Thyroid gland (tissue), 4 donors: Measurements from ENCODE around the gene STK40. TPM values are rescaled to one million over a fixed set of nuclear protein-coding genes. Genes with fewer than 3 reads are reported as not detected.
A peak's percentile ranks its signal among the peaks of the same experiment; 100 is the strongest.

Experiments used
- DNase-seq, 2 donors: peaks; one replicate each; pipeline ENCODE4 v3.0.0-alpha.2; 2019
- H3K27ac ChIP-seq, 3 donors: fragments of 200-600 bp; sonication (generic); 1 replicate in 2 of 3; 2 replicates in 1 of 3; pipeline ENCODE4 v1.5.1; 2016 to 2019; ENCODE audit warnings: mild to moderate bottlenecking in 1 of 3, moderate library complexity in 1 of 3
- H3K27me3 ChIP-seq: fragments of 200-600 bp; sonication (generic); one replicate; pipeline ENCODE4 v1.5.1; 2019
- H3K36me3 ChIP-seq, 2 donors: fragments of 200-600 bp; sonication (generic); one replicate each; pipeline ENCODE4 v1.5.1; 2016 to 2019
- H3K4me1 ChIP-seq, 2 donors: fragments of 200-600 bp; sonication (generic); one replicate each; pipeline ENCODE4 v1.5.1; 2017 to 2019
- H3K4me3 ChIP-seq, 3 donors: fragments of 200-600 bp; sonication (generic); replicated peaks in 1 of 3; 1 replicate in 2 of 3; 2 replicates in 1 of 3; pipeline ENCODE4 v1.5.1; 2016; ENCODE audit warnings: mild to moderate bottlenecking in 1 of 3
- H3K9me3 ChIP-seq: fragments of 200-600 bp; sonication (generic); one replicate; pipeline ENCODE4 v1.5.1; 2017
- CTCF ChIP-seq, 6 experiments: fragments of 200-600 bp in 3 of 6; fragments of 450-650 bp in 3 of 6; sonication (generic) in 3 of 6; IDR thresholded peaks; one replicate each; pipeline ENCODE4 v1.5.1; 2016 to 2019; ENCODE audit warnings: antibody characterized with exemption in 6 of 6, mild to moderate bottlenecking in 2 of 6, inconsistent platforms in 1 of 6, moderate library complexity in 1 of 6
- POLR2A ChIP-seq, 2 donors: fragments of 450-650 bp; IDR thresholded peaks; one replicate each; pipeline ENCODE4 v1.6.1; 2017; ENCODE audit warnings: antibody characterized with exemption in 2 of 2, mild to moderate bottlenecking in 2 of 2, moderate library complexity in 1 of 2
- WGBS, 2 donors: methylation state at CpG; one replicate each; pipeline ENCODE4 v1.1.5; 2017; 5-methylcytosine and 5-hydroxymethylcytosine counted together
- intact Hi-C: fragments of 100-400 bp; cut with DNase I; formaldehyde crosslinking; loops from one replicate; pipeline ENCODE4 v1.15.1; 2023
- total RNA-seq, 4 donors: library from RNA; depleted of rRNA; stranded (reverse); fragments of >200 nt; gene quantifications; one replicate each; pipeline ENCODE4 v1.2.3, GENCODE V29; 2016

The STK40 gene
- total RNA-seq, 4 donors from 2014 or later, result 37.0 to 61.1 (median 50.9) TPM

- Histone ChIP-seq H3K4me1 (peaks cover 15 to 21% of the 10 kb centered on the region in 2 donors), H3K27me3 (no peaks in the 10 kb centered on the region), H3K36me3 (peaks cover 11 to 16% of the 10 kb centered on the region in 2 donors), H3K4me3 (peak overlapping the region in 1 of 3 donors; percentile 79), H3K9me3 (no peaks in the 10 kb centered on the region), H3K27ac (no peak overlapping the region)
- 90 to 91% methylated on average over 9 of the region's 10 CpGs for WGBS, 2 donors
- no peak for DNase-seq
- intact Hi-C loops, result no loop called here
- TF ChIP-seq POLR2A (IDR thresholded peaks at IDR 0.05) (no peak), CTCF (IDR thresholded peaks at IDR 0.05) (no peak)
Measured at GRCh38 chr1:36307601-36308330, 78.0 kb downstream of the STK40 start.

GRCh38 chr1:36306902-36307456 is 78.7 kb downstream of the STK40 start:
- no peak for TF ChIP-seq CTCF (IDR thresholded peaks at IDR 0.05)
- peak in 1 of 2 donors; percentile 74 for TF ChIP-seq POLR2A (IDR thresholded peaks at IDR 0.05)
- Histone ChIP-seq H3K27me3 (no peaks in the 10 kb centered on the region), H3K27ac (peak overlapping the region; percentile 85 to 93 (median 93)), H3K36me3 (peaks cover 18 to 22% of the 10 kb centered on the region in 2 donors), H3K4me1 (peaks cover 15 to 21% of the 10 kb centered on the region in 2 donors), H3K4me3 (peak overlapping the region; percentile 24 to 79 (median 57)), H3K9me3 (no peaks in the 10 kb centered on the region)
- DNase-seq, result peak; percentile 94 to 95
- intact Hi-C loops, result no loop called here
- WGBS, 2 donors, result 3% methylated on average over 14 to 21 of the region's 46 CpGs

GRCh38 chr1:36306210-36306901 is 79.4 kb downstream of the STK40 start, which contains the start of gene SH3D21:
Gene SH3D21, plus strand, starts transcription at chr1:36306368. Its CDS starts 53 bp downstream, at chr1:36306421.
- 0% methylated on average over 1 to 13 of the region's 65 CpGs for WGBS, 2 donors
- TF ChIP-seq CTCF (IDR thresholded peaks at IDR 0.05), result peak in 2 of 6 experiments; percentile 9 to 24
- peak in 1 of 2 donors; percentile 75 for TF ChIP-seq POLR2A (IDR thresholded peaks at IDR 0.05)
- H3K4me1 ChIP-seq, result peaks cover 15 to 21% of the 10 kb centered on the region in 2 donors
- peak within 1 kb of the TSS; percentile 85 to 93 (median 93) for H3K27ac ChIP-seq
- DNase-seq, result peak; percentile 84 to 87
- H3K36me3 ChIP-seq, result peaks cover 24 to 28% of the 10 kb centered on the region in 2 donors
- no peaks in the 10 kb centered on the region for H3K9me3 ChIP-seq
- H3K27me3 ChIP-seq, result no peaks in the 10 kb centered on the region
- intact Hi-C loops, result no loop called here
- H3K4me3 ChIP-seq, result peak within 1 kb of the TSS; percentile 24 to 79 (median 57)

- 16 to 46% methylated on average over 3 to 7 of the region's 7 CpGs for WGBS, 2 donors
- peaks cover 29 to 33% of the 10 kb centered on the region in 2 donors for H3K36me3 ChIP-seq
- intact Hi-C loops, result no loop called here
- H3K27me3 ChIP-seq, result no peaks in the 10 kb centered on the region
- H3K27ac ChIP-seq, result peak overlapping the region; percentile 85 to 93 (median 93)
- DNase-seq, result peak; percentile 75 to 81
- H3K4me3 ChIP-seq, result peak overlapping the region in 1 of 3 donors; percentile 79
- peaks cover 15 to 21% of the 10 kb centered on the region in 2 donors for H3K4me1 ChIP-seq
- TF ChIP-seq POLR2A (IDR thresholded peaks at IDR 0.05), result no peak
- no peak for TF ChIP-seq CTCF (IDR thresholded peaks at IDR 0.05)
- H3K9me3 ChIP-seq, result no peaks in the 10 kb centered on the region
Measured at GRCh38 chr1:36305915-36306209, 79.9 kb downstream of the STK40 start.
